ENCODE data around the gene TPK1.

TPK1 gene

GRCh38 chr7:144468990-144469732 lies 366.7 kb downstream of the TPK1 start:
- Histone ChIP-seq H3K9ac (ENCODE audit: low read length) (no peak overlapping the region), H4K8ac (ENCODE audit: low read depth, low read length) (no peak overlapping the region), H2BK120ac (ENCODE audit: low read depth, low read length) (no peak overlapping the region), H3K4me2 (ENCODE audit: low read length) (no peak overlapping the region), H3K36me3 (ENCODE audit: control insufficient read depth, insufficient read depth, low read length) (no peaks in the 10 kb centered on the region), H3K4me3 (ENCODE audit: low read length) (no peak overlapping the region), H3K56ac (ENCODE audit: low read length) (no peak overlapping the region), H3K23ac (ENCODE audit: low read length) (no peak overlapping the region), H3K27me3 (ENCODE audit: insufficient read depth, low read length, poor library complexity) (no peaks in the 10 kb centered on the region), H4K5ac (ENCODE audit: low read length) (no peak overlapping the region), H3K4me1 (ENCODE audit: control insufficient read depth, low read depth, low read length) (no peaks in the 10 kb centered on the region), H3K27ac (ENCODE audit: low read depth, low read length) (no peak overlapping the region), H2AK5ac (ENCODE audit: low read length) (no peak overlapping the region), H3K18ac (ENCODE audit: low read length) (no peak overlapping the region), H2BK5ac (ENCODE audit: low read length) (no peak overlapping the region), H3K79me2 (ENCODE audit: control insufficient read depth, insufficient read depth, low read length) (no peaks in the 10 kb centered on the region), H2BK15ac (replicated peaks; ENCODE audit: low read depth) (no peak overlapping the region), H3K79me1 (ENCODE audit: low read length) (no peaks in the 10 kb centered on the region), H3K4ac (ENCODE audit: low read depth, low read length) (no peak overlapping the region)
- DNase-seq, result no peak

GRCh38 chr7:144459635-144460034 lies 376.2 kb downstream of the TPK1 start:
- H3K4me3 ChIP-seq (ENCODE audit: low read length), result no peak overlapping the region
- DNase-seq, result no peak
- no peaks in the 10 kb centered on the region for H3K4me1 ChIP-seq (ENCODE audit: control insufficient read depth, low read depth, low read length)
- no peak overlapping the region for H2BK5ac ChIP-seq (ENCODE audit: low read length)
- no peak overlapping the region for H3K56ac ChIP-seq (ENCODE audit: low read length)
- H3K18ac ChIP-seq (ENCODE audit: low read length), result no peak overlapping the region
- no peak overlapping the region for H2BK120ac ChIP-seq (ENCODE audit: low read depth, low read length)
- no peak overlapping the region for H4K5ac ChIP-seq (ENCODE audit: low read length)
- H3K27ac ChIP-seq (ENCODE audit: low read depth, low read length), result no peak overlapping the region
- H3K79me2 ChIP-seq (ENCODE audit: control insufficient read depth, insufficient read depth, low read length), result no peaks in the 10 kb centered on the region
- H3K4ac ChIP-seq (ENCODE audit: low read depth, low read length), result no peak overlapping the region
- H3K27me3 ChIP-seq (ENCODE audit: insufficient read depth, low read length, poor library complexity), result no peaks in the 10 kb centered on the region
- no peak overlapping the region for H2AK5ac ChIP-seq (ENCODE audit: low read length)
- H3K79me1 ChIP-seq (ENCODE audit: low read length), result no peaks in the 10 kb centered on the region
- H4K8ac ChIP-seq (ENCODE audit: low read depth, low read length), result no peak overlapping the region
- H3K36me3 ChIP-seq (ENCODE audit: control insufficient read depth, insufficient read depth, low read length), result no peaks in the 10 kb centered on the region
- no peak overlapping the region for H2BK15ac ChIP-seq (replicated peaks; ENCODE audit: low read depth)
- no peak overlapping the region for H3K23ac ChIP-seq (ENCODE audit: low read length)
- H3K4me2 ChIP-seq (ENCODE audit: low read length), result no peak overlapping the region
- WGBS (ENCODE audit: extremely low coverage, insufficient coverage, low lambda C conversion rate), result no CpG with 5 or more reads among the region's 5 CpGs
- no peak overlapping the region for H3K9ac ChIP-seq (ENCODE audit: low read length)

- DNase-seq, result no peak
- Histone ChIP-seq H3K18ac (ENCODE audit: low read length) (no peak overlapping the region), H3K36me3 (ENCODE audit: control insufficient read depth, insufficient read depth, low read length) (no peaks in the 10 kb centered on the region), H3K4me2 (ENCODE audit: low read length) (no peak overlapping the region), H2BK120ac (ENCODE audit: low read depth, low read length) (no peak overlapping the region), H3K79me1 (ENCODE audit: low read length) (no peaks in the 10 kb centered on the region), H2AK5ac (ENCODE audit: low read length) (no peak overlapping the region), H3K27ac (ENCODE audit: low read depth, low read length) (no peak overlapping the region), H3K4me1 (ENCODE audit: control insufficient read depth, low read depth, low read length) (no peaks in the 10 kb centered on the region), H3K4me3 (ENCODE audit: low read length) (no peak overlapping the region), H3K23ac (ENCODE audit: low read length) (no peak overlapping the region), H4K8ac (ENCODE audit: low read depth, low read length) (no peak overlapping the region), H4K5ac (ENCODE audit: low read length) (no peak overlapping the region), H3K56ac (ENCODE audit: low read length) (no peak overlapping the region), H3K4ac (ENCODE audit: low read depth, low read length) (no peak overlapping the region), H2BK15ac (replicated peaks; ENCODE audit: low read depth) (no peak overlapping the region), H3K79me2 (ENCODE audit: control insufficient read depth, insufficient read depth, low read length) (no peaks in the 10 kb centered on the region), H2BK5ac (ENCODE audit: low read length) (no peak overlapping the region), H3K9ac (ENCODE audit: low read length) (no peak overlapping the region), H3K27me3 (ENCODE audit: insufficient read depth, low read length, poor library complexity) (no peaks in the 10 kb centered on the region)
- WGBS (ENCODE audit: extremely low coverage, insufficient coverage, low lambda C conversion rate), result no CpG with 5 or more reads among the region's 5 CpGs
Measured at GRCh38 chr7:144455040-144455404, 380.8 kb downstream of the TPK1 start.

- no peak overlapping the region for H3K4me3 ChIP-seq (ENCODE audit: low read length)
- no peak overlapping the region for H4K8ac ChIP-seq (ENCODE audit: low read depth, low read length)
- H3K23ac ChIP-seq (ENCODE audit: low read length), result no peak overlapping the region
- no peak overlapping the region for H3K27ac ChIP-seq (ENCODE audit: low read depth, low read length)
- no peak overlapping the region for H3K4ac ChIP-seq (ENCODE audit: low read depth, low read length)
- H3K79me1 ChIP-seq (ENCODE audit: low read length), result no peaks in the 10 kb centered on the region
- no peak overlapping the region for H3K9ac ChIP-seq (ENCODE audit: low read length)
- no peaks in the 10 kb centered on the region for H3K27me3 ChIP-seq (ENCODE audit: insufficient read depth, low read length, poor library complexity)
- no peaks in the 10 kb centered on the region for H3K36me3 ChIP-seq (ENCODE audit: control insufficient read depth, insufficient read depth, low read length)
- H2BK120ac ChIP-seq (ENCODE audit: low read depth, low read length), result no peak overlapping the region
- no peak overlapping the region for H3K56ac ChIP-seq (ENCODE audit: low read length)
- no peak overlapping the region for H4K5ac ChIP-seq (ENCODE audit: low read length)
- no peak overlapping the region for H3K4me2 ChIP-seq (ENCODE audit: low read length)
- peak; percentile 18 for DNase-seq
- no peak overlapping the region for H2AK5ac ChIP-seq (ENCODE audit: low read length)
- no peak overlapping the region for H2BK15ac ChIP-seq (replicated peaks; ENCODE audit: low read depth)
- no peaks in the 10 kb centered on the region for H3K79me2 ChIP-seq (ENCODE audit: control insufficient read depth, insufficient read depth, low read length)
- no CpG with 5 or more reads among the region's 3 CpGs for WGBS (ENCODE audit: extremely low coverage, insufficient coverage, low lambda C conversion rate)
- H2BK5ac ChIP-seq (ENCODE audit: low read length), result no peak overlapping the region
- H3K18ac ChIP-seq (ENCODE audit: low read length), result no peak overlapping the region
- no peaks in the 10 kb centered on the region for H3K4me1 ChIP-seq (ENCODE audit: control insufficient read depth, low read depth, low read length)
Measured at GRCh38 chr7:144454256-144455039, 381.4 kb downstream of the TPK1 start.

GRCh38 chr7:144452064-144452463 lies 383.8 kb downstream of the TPK1 start:
- H2AK5ac ChIP-seq (ENCODE audit: low read length), result no peak overlapping the region
- no peak overlapping the region for H3K56ac ChIP-seq (ENCODE audit: low read length)
- H3K79me2 ChIP-seq (ENCODE audit: control insufficient read depth, insufficient read depth, low read length), result no peaks in the 10 kb centered on the region
- H2BK5ac ChIP-seq (ENCODE audit: low read length), result no peak overlapping the region
- H3K36me3 ChIP-seq (ENCODE audit: control insufficient read depth, insufficient read depth, low read length), result no peaks in the 10 kb centered on the region
- H4K8ac ChIP-seq (ENCODE audit: low read depth, low read length), result no peak overlapping the region
- H2BK120ac ChIP-seq (ENCODE audit: low read depth, low read length), result no peak overlapping the region
- no CpG with 5 or more reads among the region's 5 CpGs for WGBS (ENCODE audit: extremely low coverage, insufficient coverage, low lambda C conversion rate)
- no peak overlapping the region for H3K4me3 ChIP-seq (ENCODE audit: low read length)
- no peak for DNase-seq
- H3K18ac ChIP-seq (ENCODE audit: low read length), result no peak overlapping the region
- H4K5ac ChIP-seq (ENCODE audit: low read length), result no peak overlapping the region
- H3K27ac ChIP-seq (ENCODE audit: low read depth, low read length), result no peak overlapping the region
- no peak overlapping the region for H3K4ac ChIP-seq (ENCODE audit: low read depth, low read length)
- no peak overlapping the region for H3K4me2 ChIP-seq (ENCODE audit: low read length)
- H3K9ac ChIP-seq (ENCODE audit: low read length), result no peak overlapping the region
- no peak overlapping the region for H3K23ac ChIP-seq (ENCODE audit: low read length)
- no peaks in the 10 kb centered on the region for H3K79me1 ChIP-seq (ENCODE audit: low read length)
- H3K27me3 ChIP-seq (ENCODE audit: insufficient read depth, low read length, poor library complexity), result no peaks in the 10 kb centered on the region
- no peak overlapping the region for H2BK15ac ChIP-seq (replicated peaks; ENCODE audit: low read depth)
- H3K4me1 ChIP-seq (ENCODE audit: control insufficient read depth, low read depth, low read length), result no peaks in the 10 kb centered on the region

Data from mesendoderm (in vitro differentiated cells).